SK-N-SH treated with all-trans-retinoic acid at 6 μM for 48 hours (cell line): ENCODE results near the gene POC1A.
"Not testable (repeated sequence)": the region's sequence is repeated elsewhere in the genome, so short reads cannot be mapped to it uniquely, and the experiment has no call there.

Source experiments
- ATAC-seq: fragments of 200-7000 bp; cut with Tn5 transposase; 3 replicates; pipeline ENCODE4 v1.9.1; 2020; ENCODE audit warnings: mild to moderate bottlenecking, moderate library complexity
- ARNTL ChIP-seq: fragments of 450-650 bp; formaldehyde crosslinking; IDR thresholded peaks from 2 replicates; pipeline ENCODE4 v1.5.0; 2020; ENCODE audit warnings: low read depth, mild to moderate bottlenecking, moderate library complexity, borderline replicate concordance
- BACH2 ChIP-seq: fragments of 250-450 bp; sonication (Bioruptor Pico); IDR thresholded peaks from 2 replicates; pipeline ENCODE4 v1.9.0; 2021; ENCODE audit warnings: mild to moderate bottlenecking, borderline replicate concordance
- CSDC2 ChIP-seq: fragments of 250-450 bp; sonication (Bioruptor Pico); IDR thresholded peaks from 2 replicates; pipeline ENCODE4 v1.5.0; 2020; ENCODE audit warnings: mild to moderate bottlenecking, moderate library complexity
- CSRNP3 ChIP-seq: fragments of 250-450 bp; sonication (Bioruptor Pico); IDR thresholded peaks from 2 replicates; pipeline ENCODE4 v1.5.1; 2021; ENCODE audit warnings: mild to moderate bottlenecking, moderate library complexity
- ESRRG ChIP-seq: fragments of 250-450 bp; sonication (Bioruptor Pico); IDR thresholded peaks from 2 replicates; pipeline ENCODE4 v1.6.1; 2021; ENCODE audit warnings: mild to moderate bottlenecking
- GLIS3 ChIP-seq: fragments of 250-450 bp; sonication (Bioruptor Pico); IDR thresholded peaks from 2 replicates; pipeline ENCODE4 v1.5.0; 2020; ENCODE audit warnings: mild to moderate bottlenecking, moderate library complexity
- ISL1 ChIP-seq: fragments of 250-450 bp; sonication (Bioruptor Pico); IDR thresholded peaks from 2 replicates; pipeline ENCODE4 v2.1.2; 2022; ENCODE audit warnings: mild to moderate bottlenecking, moderate library complexity
- OSR1 ChIP-seq: fragments of 250-450 bp; sonication (Bioruptor Pico); IDR thresholded peaks from 2 replicates; pipeline ENCODE4 v1.8.0; 2022; ENCODE audit warnings: moderate library complexity, mild to moderate bottlenecking, inconsistent platforms
- PATZ1 ChIP-seq: fragments of 250-450 bp; sonication (Bioruptor Pico); IDR thresholded peaks from 2 replicates; pipeline ENCODE4 v1.8.0; 2020; ENCODE audit warnings: mild to moderate bottlenecking, moderate library complexity, borderline replicate concordance
- POU6F1 ChIP-seq: fragments of 250-450 bp; sonication (Bioruptor Pico); IDR thresholded peaks from 2 replicates; pipeline ENCODE4 v1.8.0; 2021; ENCODE audit warnings: low read depth, mild to moderate bottlenecking, moderate library complexity, borderline replicate concordance
- PPARA ChIP-seq: fragments of 250-450 bp; sonication (Bioruptor Pico); IDR thresholded peaks from 2 replicates; pipeline ENCODE4 v1.5.0; 2020; ENCODE audit warnings: mild to moderate bottlenecking, borderline replicate concordance
- RARB ChIP-seq: fragments of 250-450 bp; sonication (Bioruptor Pico); IDR thresholded peaks from 2 replicates; pipeline ENCODE4 v1.8.0; 2021; ENCODE audit warnings: mild to moderate bottlenecking, moderate library complexity
- SNAI2 ChIP-seq: fragments of 250-450 bp; sonication (Bioruptor Pico); IDR thresholded peaks from 2 replicates; pipeline ENCODE4 v1.5.0; 2020; ENCODE audit warnings: mild to moderate bottlenecking, moderate library complexity
- TCF4 ChIP-seq: fragments of 250-450 bp; sonication (Bioruptor Pico); IDR thresholded peaks from 2 replicates; pipeline ENCODE4 v1.8.0; 2021; ENCODE audit warnings: mild to moderate bottlenecking, moderate library complexity, borderline replicate concordance
- TOX ChIP-seq: fragments of 250-450 bp; sonication (Bioruptor Pico); IDR thresholded peaks from 2 replicates; pipeline ENCODE4 v1.8.0; 2021; ENCODE audit warnings: mild to moderate bottlenecking, moderate library complexity, borderline replicate concordance
- TSHZ2 ChIP-seq: fragments of 250-450 bp; sonication (Bioruptor Pico); IDR thresholded peaks from 2 replicates; pipeline ENCODE4 v1.5.0; 2020; ENCODE audit warnings: mild to moderate bottlenecking, moderate library complexity
- ZC3H10 ChIP-seq: fragments of 250-450 bp; sonication (Bioruptor Pico); IDR thresholded peaks from 2 replicates; pipeline ENCODE4 v1.5.1; 2021; ENCODE audit warnings: mild to moderate bottlenecking, moderate library complexity
- ZFP3 ChIP-seq: fragments of 250-450 bp; sonication (Bioruptor Pico); IDR thresholded peaks from 2 replicates; pipeline ENCODE4 v1.5.0; 2020; ENCODE audit warnings: mild to moderate bottlenecking, moderate library complexity
- ZFP30 ChIP-seq: fragments of 450-650 bp; formaldehyde crosslinking; IDR thresholded peaks from 2 replicates; pipeline ENCODE4 v1.5.0; 2022; ENCODE audit warnings: mild to moderate bottlenecking, moderate library complexity
- ZNF565 ChIP-seq: fragments of 450-650 bp; formaldehyde crosslinking; conservative IDR thresholded peaks from 2 replicates; pipeline ENCODE4 v1.5.0; 2020; ENCODE audit warnings: low read depth, mild to moderate bottlenecking, moderate library complexity
- ZNF70 ChIP-seq: fragments of 450-650 bp; formaldehyde crosslinking; IDR thresholded peaks from 2 replicates; pipeline ENCODE4 v1.5.0; 2020; ENCODE audit warnings: mild to moderate bottlenecking, moderate library complexity
- ZNF8 ChIP-seq: fragments of 450-650 bp; formaldehyde crosslinking; IDR thresholded peaks from 2 replicates; pipeline ENCODE4 v1.5.0; 2020; ENCODE audit warnings: mild to moderate bottlenecking, moderate library complexity

The POC1A gene

GRCh38 chr3:52170217-52170616 lies 16.0 kb upstream of the POC1A start:
- not testable (repeated sequence) for ATAC-seq

GRCh38 chr3:52167240-52167639 lies 13.0 kb upstream of the POC1A start:
- no peak for TF ChIP-seq ZC3H10 (CRISPR knock-in tag)
- TF ChIP-seq ZFP3, result no peak
- no peak for TF ChIP-seq SNAI2 (CRISPR knock-in tag)
- TF ChIP-seq OSR1 (CRISPR knock-in tag), result no peak
- TF ChIP-seq ESRRG (CRISPR knock-in tag), result no peak
- no peak for TF ChIP-seq ARNTL (CRISPR knock-in tag)
- no peak for TF ChIP-seq TCF4 (CRISPR knock-in tag)
- no peak for TF ChIP-seq ZNF8
- no peak for TF ChIP-seq PPARA (CRISPR knock-in tag)
- ATAC-seq, result no peak

- no peak for TF ChIP-seq ZFP30 (CRISPR knock-in tag)
- no peak for TF ChIP-seq OSR1 (CRISPR knock-in tag)
- no peak for TF ChIP-seq CSDC2 (CRISPR knock-in tag)
- no peak for TF ChIP-seq ZC3H10 (CRISPR knock-in tag)
- no peak for TF ChIP-seq ZNF565 (CRISPR knock-in tag)
- TF ChIP-seq CSRNP3, result no peak
- TF ChIP-seq, all 23 proteins: peak for 0
- ATAC-seq, result no peak
These were observed 8.1 kb upstream of the POC1A start for GRCh38 chr3:52162250-52162872.

- TF ChIP-seq PPARA (CRISPR knock-in tag), result no peak
- TF ChIP-seq GLIS3 (CRISPR knock-in tag), result no peak
- TF ChIP-seq ZFP3, result no peak
- TF ChIP-seq TCF4 (CRISPR knock-in tag), result no peak
- TF ChIP-seq ISL1, result no peak
- TF ChIP-seq ZNF70 (CRISPR knock-in tag), result no peak
- no peak for TF ChIP-seq RARB (CRISPR knock-in tag)
- no peak for TF ChIP-seq TSHZ2
- TF ChIP-seq TOX (CRISPR knock-in tag), result no peak
- no peak for TF ChIP-seq BACH2 (CRISPR knock-in tag)
- no peak for TF ChIP-seq ARNTL (CRISPR knock-in tag)
- TF ChIP-seq ESRRG (CRISPR knock-in tag), result no peak
- no peak for TF ChIP-seq CSRNP3
- TF ChIP-seq OSR1 (CRISPR knock-in tag), result no peak
- TF ChIP-seq SNAI2 (CRISPR knock-in tag), result no peak
- no peak for TF ChIP-seq ZC3H10 (CRISPR knock-in tag)
- TF ChIP-seq POU6F1, result no peak
- TF ChIP-seq PATZ1 (CRISPR knock-in tag), result no peak
- no peak for ATAC-seq
These were observed 5.3 kb upstream of the POC1A start for GRCh38 chr3:52159503-52159902.
